GM21786 (cell line): Measurements from ENCODE around the gene ALX3.

ENCODE experiments used
- ATAC-seq: cut with Tn5 transposase; IDR thresholded peaks from one replicate; pipeline ENCODE4 v1.9.1; 2021; ENCODE audit not compliant: unreplicated experiment

The ALX3 gene

GRCh38 chr1:110067479-110067892 is 3.0 kb downstream of the ALX3 start:
- no peak for ATAC-seq

DNA sequence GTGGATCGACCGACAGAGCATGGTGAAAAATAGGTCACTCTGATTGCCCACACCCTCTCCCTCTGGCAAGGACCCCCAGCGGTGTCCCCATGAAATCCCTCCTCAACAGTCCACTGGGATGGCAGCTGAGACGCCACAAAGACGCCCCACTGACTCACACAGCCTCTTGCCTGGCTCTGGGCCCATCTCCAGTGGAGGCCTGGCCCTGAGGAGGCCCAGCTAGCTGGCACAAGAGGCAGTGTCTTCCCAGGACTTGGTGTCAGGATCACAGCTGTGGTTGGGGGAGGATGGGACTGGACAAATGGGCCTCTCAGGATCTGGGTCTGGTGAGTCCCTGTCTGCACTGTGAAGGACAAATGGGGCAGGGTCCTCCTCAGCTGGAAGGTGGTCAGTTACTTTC is 4.6 kb downstream of the ALX3 start:
- ATAC-seq = no peak

- no peak for ATAC-seq
These were observed 5.7 kb downstream of the ALX3 start for GRCh38 chr1:110064576-110065337.

DNA sequence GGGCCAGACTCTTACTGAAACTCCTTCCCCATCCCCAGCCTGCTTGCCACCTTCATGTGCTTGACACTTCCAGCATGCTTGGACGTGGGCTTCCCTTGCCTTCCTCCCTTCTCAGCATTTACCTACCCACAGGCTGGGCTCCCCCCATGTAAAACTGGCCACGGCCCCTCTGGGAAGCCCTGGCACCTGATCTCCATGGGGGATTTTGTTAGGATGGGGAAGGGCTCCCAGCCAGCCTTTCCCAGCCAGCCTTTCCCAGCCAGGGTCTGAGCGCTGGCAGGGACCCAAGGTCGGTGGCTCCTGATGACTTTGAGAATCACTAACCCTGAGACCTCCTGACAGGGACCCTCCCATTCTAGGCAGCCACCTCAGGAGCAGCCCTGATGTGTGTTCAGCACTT is 6.7 kb downstream of the ALX3 start:
- ATAC-seq = no peak

DNA sequence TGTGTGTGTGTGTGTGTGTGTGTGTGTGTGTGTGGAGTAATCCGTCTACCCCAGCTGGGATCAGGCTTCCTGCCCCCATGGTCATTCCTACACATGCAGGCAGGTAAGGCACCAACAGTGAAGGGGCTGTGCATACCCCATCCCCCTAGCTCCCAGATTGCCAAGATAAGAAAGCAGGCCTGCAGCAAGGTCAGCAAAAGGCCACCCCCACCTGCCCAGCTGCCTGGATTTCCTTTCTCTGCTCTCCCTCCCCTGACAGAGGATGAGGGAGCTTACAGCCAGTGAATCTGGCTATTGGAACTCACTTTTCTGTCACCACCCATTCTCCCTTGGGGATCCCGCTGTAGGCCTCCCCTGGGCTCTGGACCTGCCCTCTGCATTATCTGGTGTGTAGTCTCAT is 7.9 kb downstream of the ALX3 start:
- ATAC-seq = no peak

GRCh38 chr1:110061341-110061740 is 9.1 kb downstream of the ALX3 start:
- no peak for ATAC-seq

GRCh38 chr1:110060662-110061060 is 9.8 kb downstream of the ALX3 start:
- no peak for ATAC-seq

DNA sequence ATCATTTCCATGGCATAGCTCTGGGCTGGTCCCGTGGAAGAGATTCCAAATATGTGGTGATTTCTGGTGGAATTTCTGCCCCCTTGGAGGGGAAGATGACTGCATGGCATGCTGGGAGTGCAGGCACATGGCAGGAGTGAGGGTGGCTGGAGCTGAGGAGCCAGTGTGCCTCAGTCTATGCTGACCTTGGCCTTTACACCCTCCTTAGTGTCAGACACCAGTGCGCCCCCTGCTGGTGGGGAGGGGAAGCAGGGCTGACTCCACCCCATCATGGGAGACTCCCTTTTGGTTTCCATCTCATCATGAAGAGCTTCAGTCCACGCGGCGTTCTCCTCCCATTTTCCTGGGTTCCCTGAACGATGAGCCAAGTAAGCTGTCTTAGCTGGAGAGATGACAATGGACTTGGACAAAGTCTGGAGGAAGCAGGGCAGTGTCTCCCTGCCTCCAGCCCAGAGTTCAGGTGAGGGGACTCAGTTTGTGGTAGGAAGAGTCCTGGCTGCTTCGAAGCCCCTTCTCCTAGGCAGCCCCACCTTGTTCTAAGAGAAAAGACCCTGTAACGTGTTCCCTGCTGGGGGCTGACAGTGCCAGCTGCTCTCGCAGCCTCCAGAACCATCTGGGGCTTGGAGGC is 10.3 kb downstream of the ALX3 start:
- ATAC-seq = no peak

DNA sequence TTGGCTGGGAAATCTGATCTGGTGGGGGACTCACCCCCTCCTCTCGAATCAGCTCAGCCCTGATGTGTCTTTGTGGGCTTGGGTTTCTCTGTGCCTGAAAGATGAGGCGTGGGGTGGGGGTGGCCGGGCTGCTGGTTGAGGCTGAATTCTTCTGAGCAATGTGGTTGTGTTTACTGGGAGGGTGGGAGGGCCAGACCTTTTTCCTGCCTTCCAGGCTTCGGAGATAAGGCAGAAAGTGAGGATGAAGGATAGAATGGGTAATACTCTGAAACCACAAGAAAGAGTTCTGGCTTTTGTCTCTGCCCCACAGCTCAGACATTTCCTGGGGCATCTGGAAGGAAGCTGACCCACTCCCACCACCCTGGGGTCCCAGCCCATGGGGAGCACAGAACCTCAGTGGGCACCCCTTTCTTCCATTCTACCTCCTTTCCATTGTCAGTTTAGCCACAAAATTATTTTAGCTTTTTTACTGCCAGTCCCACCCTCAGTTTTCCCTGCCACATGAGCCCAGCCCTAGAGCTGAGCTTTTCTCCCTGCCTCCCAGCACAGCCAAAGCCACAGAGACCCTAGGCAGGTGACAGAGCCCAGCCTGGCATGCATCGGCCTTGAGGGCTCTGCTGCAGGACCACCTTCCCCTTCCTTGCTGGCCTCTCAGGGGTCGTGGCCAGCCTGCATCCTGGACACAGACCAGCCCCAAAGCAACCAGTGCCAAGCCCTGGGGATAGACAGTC is 11.2 kb downstream of the ALX3 start:
- ATAC-seq = no peak

GRCh38 chr1:110058591-110058990 is 11.9 kb downstream of the ALX3 start:
- no peak for ATAC-seq

- no peak for ATAC-seq
These were observed 12.4 kb downstream of the ALX3 start for GRCh38 chr1:110057963-110058518.

DNA sequence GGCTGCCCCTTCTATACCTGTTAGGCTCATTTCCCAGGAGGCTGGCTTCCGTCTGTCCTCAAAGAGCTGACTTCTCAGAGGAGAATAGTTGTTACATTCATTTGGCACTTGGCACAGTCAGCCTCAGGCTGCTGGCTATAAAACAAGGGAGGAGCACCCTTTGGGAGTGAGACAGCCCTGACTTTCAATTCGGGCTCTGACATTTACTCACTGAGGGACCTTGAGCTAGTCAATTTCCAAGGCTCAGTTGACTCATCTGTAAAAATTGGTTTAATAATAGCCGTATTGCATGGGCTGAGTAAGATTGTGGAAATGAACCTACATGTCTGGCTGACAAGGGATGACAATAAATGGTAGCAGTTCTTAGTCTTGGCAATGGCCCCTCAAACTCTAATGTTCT is 13.7 kb downstream of the ALX3 start:
- ATAC-seq = no peak

DNA sequence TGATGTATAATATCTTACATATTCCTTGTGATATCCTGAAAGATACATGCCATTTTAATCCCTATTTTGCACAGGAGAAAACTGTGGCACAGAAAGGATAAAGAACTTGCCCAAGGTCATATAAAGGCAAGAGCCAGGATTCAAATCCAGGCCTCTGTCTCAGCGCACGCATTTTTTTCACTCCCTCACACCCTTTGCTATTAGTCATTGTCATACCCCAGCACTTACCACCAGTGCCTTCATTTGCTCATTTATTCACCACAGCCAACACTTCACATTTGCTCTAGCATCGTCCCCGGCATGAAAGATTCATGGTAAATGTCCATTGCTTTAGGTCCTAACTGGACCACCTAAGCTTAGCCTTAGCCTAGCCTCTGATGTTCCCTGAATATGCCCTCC is 14.2 kb downstream of the ALX3 start:
- ATAC-seq = no peak

GRCh38 chr1:110055493-110056284 is 14.8 kb downstream of the ALX3 start:
- no peak for ATAC-seq

DNA sequence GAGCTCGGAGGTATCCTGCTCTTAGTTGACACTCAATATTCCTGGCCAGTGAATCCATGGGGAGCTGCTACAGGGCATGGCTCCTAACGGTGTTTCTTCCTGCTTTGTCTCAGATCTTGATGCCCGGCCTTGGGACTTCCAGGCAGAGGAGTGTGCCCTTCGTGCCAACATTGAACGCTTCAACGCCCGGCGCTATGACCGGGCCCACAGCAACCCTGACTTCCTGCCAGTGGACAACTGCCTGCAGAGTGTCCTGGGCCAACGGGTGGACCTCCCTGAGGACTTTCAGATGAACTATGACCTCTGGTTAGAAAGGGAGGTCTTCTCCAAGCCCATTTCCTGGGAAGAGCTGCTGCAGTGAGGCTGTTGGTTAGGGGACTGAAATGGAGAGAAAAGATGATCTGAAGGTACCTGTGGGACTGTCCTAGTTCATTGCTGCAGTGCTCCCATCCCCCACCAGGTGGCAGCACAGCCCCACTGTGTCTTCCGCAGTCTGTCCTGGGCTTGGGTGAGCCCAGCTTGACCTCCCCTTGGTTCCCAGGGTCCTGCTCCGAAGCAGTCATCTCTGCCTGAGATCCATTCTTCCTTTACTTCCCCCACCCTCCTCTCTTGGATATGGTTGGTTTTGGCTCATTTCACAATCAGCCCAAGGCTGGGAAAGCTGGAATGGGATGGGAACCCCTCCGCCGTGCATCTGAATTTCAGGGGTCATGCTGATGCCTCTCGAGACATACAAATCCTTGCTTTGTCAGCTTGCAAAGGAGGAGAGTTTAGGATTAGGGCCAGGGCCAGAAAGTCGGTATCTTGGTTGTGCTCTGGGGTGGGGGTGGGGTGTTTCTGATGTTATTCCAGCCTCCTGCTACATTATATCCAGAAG is 16.7 kb downstream of the ALX3 start:
- no peak for ATAC-seq

DNA sequence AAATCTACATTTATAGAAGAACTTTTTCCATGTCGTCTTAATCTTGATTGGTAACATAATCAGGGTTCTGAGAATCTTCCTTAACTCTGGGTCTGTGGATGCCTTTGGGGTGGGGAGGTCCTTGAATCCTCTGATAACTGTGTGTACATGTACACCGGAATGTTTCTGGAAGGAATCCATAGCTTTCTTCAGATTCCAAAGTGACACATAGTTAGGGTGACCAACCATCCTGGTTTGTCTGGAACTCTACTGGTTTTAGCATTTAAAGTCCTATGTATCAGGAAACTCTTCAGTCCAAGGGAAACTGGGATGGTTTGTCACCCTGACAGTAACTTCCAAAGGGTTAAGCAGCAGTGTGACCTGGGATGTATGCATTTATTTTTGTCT is 19.2 kb downstream of the ALX3 start:
- no peak for ATAC-seq

GRCh38 chr1:110050602-110051261 is 19.7 kb downstream of the ALX3 start:
- no peak for ATAC-seq

GRCh38 chr1:110049801-110050601 is 20.5 kb downstream of the ALX3 start:
- ATAC-seq = no peak
